B cell (primary cell): Measurements from ENCODE around the gene FOXE3. TPM values are rescaled to one million over a fixed set of nuclear protein-coding genes. Genes with fewer than 3 reads are reported as not detected.

ENCODE experiments used
- ATAC-seq: fragments of 200-7000 bp; cut with Tn5 transposase; one replicate; pipeline ENCODE4 v1.10.0; 2021; ENCODE audit warnings: low read depth, mild to moderate bottlenecking, moderate number of reproducible peaks, moderate library complexity
- CTCF ChIA-PET: fragments of 350-600 bp; sonication (Branson Sonifier 250); formaldehyde crosslinking; loops from one replicate; lab custom pipeline; 2021; ENCODE audit warnings: antibody characterized with exemption, inconsistent platforms; lab: Charles Lee
- POLR2A ChIA-PET: fragments of 350-600 bp; sonication (Branson Sonifier 250); formaldehyde crosslinking; loops from one replicate; lab custom pipeline; 2021; ENCODE audit warnings: antibody characterized with exemption; lab: Charles Lee
- DNase-seq: peaks from one replicate; pipeline ENCODE4 v3.0.0; 2013
- H2AFZ ChIP-seq: 2 replicates; pipeline ENCODE4 v1.6.1; 2012; ENCODE audit warnings: mild to moderate bottlenecking, low read depth, low read length; ENCODE audit not compliant: insufficient read depth, poor library complexity, severe bottlenecking
- H3K27ac ChIP-seq, 2 donors: 1 replicate in 1 of 2; 2 replicates in 1 of 2; pipeline ENCODE4 v1.5.1; 2012 to 2013; ENCODE audit warnings: low read length in 2 of 2, mild to moderate bottlenecking in 2 of 2, moderate library complexity in 1 of 2
- H3K27me3 ChIP-seq, 4 experiments: fragments of 200-600 bp in 1 of 4; sonication (generic) in 1 of 4; replicated peaks in 1 of 4; 1 replicate in 2 of 4; 2 replicates in 2 of 4; pipeline versions ENCODE4 v1.6.1 to v1.7.0; 2013 to 2016; ENCODE audit warnings: low read length in 3 of 4, mild to moderate bottlenecking in 2 of 4, mixed read lengths in 1 of 4, moderate library complexity in 1 of 4; ENCODE audit not compliant: insufficient read depth in 4 of 4, control insufficient read depth in 3 of 4; ENCODE audit errors: control extremely low read depth in 1 of 4
- H3K36me3 ChIP-seq, 2 experiments: replicated peaks in 1 of 2; 1 replicate in 1 of 2; 2 replicates in 1 of 2; pipeline versions ENCODE4 v1.6.1 to v1.7.1; 2013; ENCODE audit warnings: low read length in 1 of 2; ENCODE audit not compliant: insufficient read depth in 2 of 2, control insufficient read depth in 1 of 2; ENCODE audit errors: control extremely low read depth in 1 of 2, extremely low read depth in 1 of 2
- H3K4me1 ChIP-seq, 2 donors: fragments of 200-600 bp in 1 of 2; sonication (generic) in 1 of 2; 1 replicate in 1 of 2; 2 replicates in 1 of 2; pipeline versions ENCODE4 v1.5.1 to v1.6.1; 2013 to 2017; ENCODE audit warnings: low read length in 2 of 2; ENCODE audit not compliant: control insufficient read depth in 2 of 2, insufficient read depth in 2 of 2
- H3K4me2 ChIP-seq: replicated peaks from 2 replicates; pipeline ENCODE3; 2012; ENCODE audit warnings: mild to moderate bottlenecking, low read depth, low read length; ENCODE audit not compliant: poor library complexity, severe bottlenecking
- H3K4me3 ChIP-seq, 5 experiments: fragments of 200-600 bp in 1 of 5; sonication (generic) in 1 of 5; 1 replicate in 3 of 5; 2 replicates in 2 of 5; pipeline versions ENCODE4 v1.5.1 to v1.7.0; 2011 to 2016; ENCODE audit warnings: low read length in 4 of 5, mild to moderate bottlenecking in 4 of 5, low read depth in 2 of 5, control low read depth in 1 of 5, moderate library complexity in 1 of 5; ENCODE audit not compliant: insufficient read depth in 1 of 5; ENCODE audit errors: control extremely low read depth in 1 of 5, extremely low read depth in 1 of 5
- H3K79me2 ChIP-seq: fragments of 200-600 bp; sonication (generic); one replicate; pipeline ENCODE4 v1.6.0; 2016; ENCODE audit warnings: low read length; ENCODE audit not compliant: control insufficient read depth, insufficient read depth
- H3K9ac ChIP-seq: fragments of 200-600 bp; sonication (generic); 2 replicates; pipeline ENCODE4 v1.6.1; 2017; ENCODE audit warnings: mild to moderate bottlenecking, low read length, moderate library complexity
- H3K9me3 ChIP-seq, 3 donors: one replicate each; pipeline versions ENCODE4 v1.6.1 to v1.7.1; 2013; ENCODE audit warnings: low read length in 2 of 3; ENCODE audit not compliant: control insufficient read depth in 2 of 3, insufficient read depth in 1 of 3; ENCODE audit errors: control extremely low read depth in 1 of 3
- H4K20me1 ChIP-seq: 2 replicates; pipeline ENCODE4 v1.6.0; 2012; ENCODE audit warnings: mild to moderate bottlenecking, low read length; ENCODE audit not compliant: insufficient read depth, control insufficient read depth, poor library complexity, severe bottlenecking
- H3K27ac Mint-ChIP-seq: one replicate; pipeline ENCODE4 v1.8.0; 2021; ENCODE audit warnings: mixed read lengths
- H3K27me3 Mint-ChIP-seq: one replicate; pipeline ENCODE4 v1.8.0; 2021; ENCODE audit warnings: mixed read lengths
- H3K4me1 Mint-ChIP-seq: one replicate; pipeline ENCODE4 v1.8.0; 2021; ENCODE audit warnings: mixed read lengths
- H3K4me3 Mint-ChIP-seq: one replicate; pipeline ENCODE4 v1.8.0; 2021; ENCODE audit warnings: mixed read lengths
- H3K9me3 Mint-ChIP-seq: one replicate; pipeline ENCODE4 v1.8.0; 2022; ENCODE audit warnings: mixed read lengths; ENCODE audit not compliant: insufficient read depth
- EZH2 ChIP-seq: IDR thresholded peaks from 2 replicates; pipeline ENCODE4 v1.6.1; 2012; ENCODE audit warnings: borderline replicate concordance, low read depth, mild to moderate bottlenecking, moderate library complexity, low read length; ENCODE audit not compliant: insufficient read depth, poor library complexity, severe bottlenecking
- whole genome bisulfite sequencing: methylation state at CpG from one replicate; pipeline ENCODE4 v1.1.5; 2013; ENCODE audit warnings: missing lambda C conversion rate; ENCODE audit not compliant: insufficient coverage; 5-methylcytosine and 5-hydroxymethylcytosine counted together
- intact Hi-C: fragments of 100-400 bp; cut with micrococcal nuclease; formaldehyde crosslinking; loops from one replicate; pipeline ENCODE4 v1.10.0; 2022
- polyA plus RNA-seq: library from polyadenylated mRNA; depleted of rRNA; stranded (reverse); fragments of >200 nt; gene quantifications from 2 replicates; pipeline ENCODE4 v1.2.3, GENCODE V29; 2012
- total RNA-seq, 2 donors: library from RNA; stranded (reverse); fragments of 120-200 nt in 1 of 2; gene quantifications; 1 replicate in 1 of 2; 2 replicates in 1 of 2; pipeline versions ENCODE4 v1.2.3 to v1.2.4, GENCODE V29; 2013 to 2022
- TF ChIP-seq, protein P1 (sequence below): fragments of 200-600 bp; IDR thresholded peaks from one replicate; pipeline ENCODE4 v1.8.0; 2022; ENCODE audit warnings: antibody characterized with exemption, mild to moderate bottlenecking

The FOXE3 gene
- total and polyA plus RNA-seq, 2 donors (not counting 1 experiment from before 2014, with no cell fraction given) = not detected

- ChIA-PET CTCF (no interaction called here), POLR2A (no interaction called here)
- no peak overlapping the region for H3K4me2 ChIP-seq
- no peaks in the 10 kb centered on the region for H3K4me1 ChIP-seq
- Mint-ChIP-seq H3K27ac (no peak overlapping the region), H3K27me3 (peaks cover 39% of the 10 kb centered on the region), H3K9me3 (no peaks in the 10 kb centered on the region), H3K4me1 (no peaks in the 10 kb centered on the region), H3K4me3 (no peak overlapping the region)
- TF ChIP-seq EZH2 = no peak
- TF ChIP-seq, protein P1, sequence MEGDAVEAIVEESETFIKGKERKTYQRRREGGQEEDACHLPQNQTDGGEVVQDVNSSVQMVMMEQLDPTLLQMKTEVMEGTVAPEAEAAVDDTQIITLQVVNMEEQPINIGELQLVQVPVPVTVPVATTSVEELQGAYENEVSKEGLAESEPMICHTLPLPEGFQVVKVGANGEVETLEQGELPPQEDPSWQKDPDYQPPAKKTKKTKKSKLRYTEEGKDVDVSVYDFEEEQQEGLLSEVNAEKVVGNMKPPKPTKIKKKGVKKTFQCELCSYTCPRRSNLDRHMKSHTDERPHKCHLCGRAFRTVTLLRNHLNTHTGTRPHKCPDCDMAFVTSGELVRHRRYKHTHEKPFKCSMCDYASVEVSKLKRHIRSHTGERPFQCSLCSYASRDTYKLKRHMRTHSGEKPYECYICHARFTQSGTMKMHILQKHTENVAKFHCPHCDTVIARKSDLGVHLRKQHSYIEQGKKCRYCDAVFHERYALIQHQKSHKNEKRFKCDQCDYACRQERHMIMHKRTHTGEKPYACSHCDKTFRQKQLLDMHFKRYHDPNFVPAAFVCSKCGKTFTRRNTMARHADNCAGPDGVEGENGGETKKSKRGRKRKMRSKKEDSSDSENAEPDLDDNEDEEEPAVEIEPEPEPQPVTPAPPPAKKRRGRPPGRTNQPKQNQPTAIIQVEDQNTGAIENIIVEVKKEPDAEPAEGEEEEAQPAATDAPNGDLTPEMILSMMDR = no peak
- H4K20me1 ChIP-seq = no peaks in the 10 kb centered on the region
- peaks cover 0 to 20% (median 1%) of the 10 kb centered on the region in 4 experiments for H3K27me3 ChIP-seq
- ATAC-seq = no peak
- intact Hi-C loops = no loop called here
- H3K9me3 ChIP-seq = no peaks in the 10 kb centered on the region
- WGBS = 74% methylated on average over 3 of the region's 3 CpGs
- H3K79me2 ChIP-seq = no peaks in the 10 kb centered on the region
- H3K9ac ChIP-seq = no peak overlapping the region
- no peak for DNase-seq
- no peaks in the 10 kb centered on the region for H3K36me3 ChIP-seq
- no peak overlapping the region for H3K27ac ChIP-seq
- no peak overlapping the region for H3K4me3 ChIP-seq
- H2AFZ ChIP-seq = no peak overlapping the region
Measured at GRCh38 chr1:47410068-47410455, 6.0 kb upstream of the FOXE3 start.

- Mint-ChIP-seq H3K9me3 (no peaks in the 10 kb centered on the region), H3K27me3 (peaks cover 43% of the 10 kb centered on the region), H3K4me3 (no peak overlapping the region), H3K4me1 (peaks cover 3% of the 10 kb centered on the region), H3K27ac (no peak overlapping the region)
- TF ChIP-seq EZH2 = no peak
- TF ChIP-seq, protein P1 = no peak
- Histone ChIP-seq H3K4me2 (no peak overlapping the region), H2AFZ (no peak overlapping the region), H3K9me3 (no peaks in the 10 kb centered on the region), H3K27ac (no peak overlapping the region), H3K4me3 (no peak overlapping the region), H4K20me1 (no peaks in the 10 kb centered on the region), H3K4me1 (no peaks in the 10 kb centered on the region), H3K36me3 (no peaks in the 10 kb centered on the region), H3K79me2 (no peaks in the 10 kb centered on the region), H3K27me3 (peaks cover 0 to 28% (median 7%) of the 10 kb centered on the region in 4 experiments), H3K9ac (no peak overlapping the region)
- ChIA-PET POLR2A (no interaction called here), CTCF (no interaction called here)
- no CpG with 5 or more reads among the region's 2 CpGs for WGBS
- intact Hi-C loops = no loop called here
- ATAC-seq (no peak), DNase-seq (no peak)
Measured at GRCh38 chr1:47411436-47411835, 4.6 kb upstream of the FOXE3 start.
